ENCODE data around the gene RASGEF1C.

Gene RASGEF1C

DNA sequence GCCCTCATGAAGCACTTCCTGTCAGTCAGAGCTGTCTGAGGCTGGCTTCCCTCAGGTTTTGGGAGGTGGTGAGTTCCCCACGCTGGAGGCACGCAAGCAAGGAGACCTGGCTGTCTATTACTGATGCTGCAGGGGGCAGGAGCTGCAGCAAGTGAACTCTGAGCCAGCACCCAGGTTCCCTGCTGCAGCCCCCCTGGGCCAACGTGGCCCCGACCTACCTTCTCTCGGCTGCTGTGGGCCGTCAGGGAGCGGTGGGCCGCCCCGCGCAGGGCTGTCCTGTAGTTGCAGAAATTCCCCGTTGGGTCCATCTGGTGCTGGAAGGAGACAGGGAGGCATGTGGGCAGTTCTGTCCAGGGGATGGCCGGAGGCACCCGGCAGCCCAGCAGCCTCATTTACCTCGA is 90.6 kb downstream of the RASGEF1C start:
- no peak for DNase-seq

DNA sequence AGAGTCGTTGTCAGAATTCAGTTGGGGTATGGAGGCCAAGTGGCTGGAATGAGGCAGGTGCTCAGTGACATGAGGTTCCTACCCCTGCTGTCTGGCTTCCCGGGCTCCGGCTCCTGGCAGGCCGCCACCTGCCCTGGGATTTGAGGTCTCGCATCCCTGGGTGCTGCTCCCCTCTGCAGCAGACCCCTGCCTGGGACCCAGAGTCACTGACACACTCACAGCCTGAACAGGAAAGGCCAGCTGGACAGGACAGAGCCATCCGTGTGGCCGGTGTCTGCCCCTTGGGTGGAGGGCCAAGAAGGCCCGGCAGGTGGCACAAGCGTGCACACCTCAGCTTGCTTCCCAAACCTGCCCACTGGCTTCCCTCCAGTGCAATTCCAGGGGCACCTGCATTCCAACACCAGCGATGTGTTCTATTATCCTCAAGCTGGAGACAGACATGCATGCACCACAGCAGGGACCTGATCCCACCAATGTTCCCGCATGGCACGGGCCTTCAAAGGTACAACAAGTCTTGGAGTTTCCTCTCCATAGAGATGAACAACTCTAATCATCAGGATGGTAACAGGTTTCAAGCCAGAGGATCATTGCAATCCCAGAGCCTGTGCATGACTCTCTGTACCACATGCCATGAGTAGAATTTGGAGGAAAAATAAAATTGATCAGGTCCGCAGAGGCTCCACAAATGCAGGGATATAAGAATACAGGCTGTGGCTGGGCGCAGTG is 91.8 kb downstream of the RASGEF1C start:
- peak in 1 of 2 experiments; percentile 20 for DNase-seq

DNA sequence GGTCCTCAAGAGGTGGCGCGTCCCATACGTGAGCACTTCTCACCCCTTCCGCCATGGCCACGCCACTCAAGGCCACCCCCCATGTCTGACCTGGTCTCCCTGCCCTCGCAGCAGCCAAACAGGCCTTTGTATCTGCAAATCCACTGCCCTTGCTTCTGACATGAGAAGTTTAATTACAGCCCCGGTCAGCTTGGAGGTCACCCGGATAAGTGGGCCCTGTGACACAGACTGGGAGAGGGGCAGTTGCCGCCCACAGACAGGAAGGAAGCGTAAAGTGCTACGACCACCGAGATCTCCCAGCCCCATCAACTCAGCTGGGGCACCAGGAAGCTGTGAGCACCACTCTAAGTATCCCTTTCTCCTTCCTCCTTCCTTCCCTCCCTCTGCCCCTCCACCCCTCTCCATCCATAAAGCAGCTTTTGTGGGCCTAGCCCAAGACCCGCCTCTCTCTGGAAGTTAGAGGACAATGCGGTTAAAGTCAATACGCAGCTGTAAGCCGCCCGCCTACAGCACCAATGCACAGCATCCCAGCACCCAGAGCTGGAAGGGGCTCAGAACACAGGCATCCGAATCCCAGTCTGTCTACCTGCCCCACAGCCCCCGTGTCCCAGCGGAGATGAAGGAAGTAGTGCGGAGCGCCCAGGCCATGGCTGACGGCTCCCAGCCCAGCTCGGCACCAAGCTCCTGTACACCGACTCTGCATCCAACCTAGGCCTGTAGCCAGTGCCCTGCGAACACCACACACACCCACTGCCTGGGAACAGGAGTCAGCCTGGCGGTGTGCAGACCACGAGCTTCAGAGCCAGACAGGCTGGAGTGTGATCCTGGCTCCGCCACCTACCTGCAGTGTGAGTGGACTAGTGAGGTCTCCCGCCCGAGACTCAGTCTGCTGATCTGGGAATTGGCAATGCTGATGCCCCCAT is 92.7 kb downstream of the RASGEF1C start:
- DNase-seq, result no peak

DNA sequence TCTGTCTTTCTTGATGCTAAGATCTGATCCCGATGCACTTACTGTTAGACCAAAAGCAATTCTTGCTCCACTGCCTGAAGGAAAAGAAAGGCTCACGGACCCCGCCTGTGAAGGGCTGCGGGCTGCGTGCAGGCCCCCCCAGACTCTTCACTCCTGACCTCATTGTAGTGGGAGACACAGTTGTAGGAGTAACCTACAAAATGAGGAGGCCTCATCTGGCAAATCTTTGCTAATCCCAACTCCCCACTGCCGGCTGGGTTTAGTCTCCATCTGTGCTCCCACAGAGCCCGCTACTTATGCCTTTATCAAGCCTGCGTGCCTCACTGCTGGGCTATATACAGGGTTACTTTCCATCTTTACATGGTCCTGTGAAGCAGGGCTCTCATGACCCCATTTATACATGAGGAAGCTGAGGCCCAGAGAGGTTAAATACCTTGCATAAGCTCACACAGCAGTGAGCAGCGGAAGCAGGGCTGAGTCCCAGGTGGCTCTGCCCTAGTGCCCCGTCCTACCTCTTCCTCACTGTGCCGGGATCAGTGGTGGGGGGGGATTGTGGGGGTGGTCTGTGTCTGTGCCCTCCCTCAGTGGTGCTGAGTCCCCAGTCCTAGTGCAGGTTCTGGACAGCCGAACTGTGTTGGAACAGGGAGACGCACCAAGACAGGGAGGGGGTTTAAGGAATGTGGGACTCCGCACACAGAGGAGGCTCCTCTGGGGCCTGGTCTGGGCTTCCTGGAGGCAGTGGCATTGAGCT is 93.5 kb downstream of the RASGEF1C start:
- DNase-seq, result no peak

DNA sequence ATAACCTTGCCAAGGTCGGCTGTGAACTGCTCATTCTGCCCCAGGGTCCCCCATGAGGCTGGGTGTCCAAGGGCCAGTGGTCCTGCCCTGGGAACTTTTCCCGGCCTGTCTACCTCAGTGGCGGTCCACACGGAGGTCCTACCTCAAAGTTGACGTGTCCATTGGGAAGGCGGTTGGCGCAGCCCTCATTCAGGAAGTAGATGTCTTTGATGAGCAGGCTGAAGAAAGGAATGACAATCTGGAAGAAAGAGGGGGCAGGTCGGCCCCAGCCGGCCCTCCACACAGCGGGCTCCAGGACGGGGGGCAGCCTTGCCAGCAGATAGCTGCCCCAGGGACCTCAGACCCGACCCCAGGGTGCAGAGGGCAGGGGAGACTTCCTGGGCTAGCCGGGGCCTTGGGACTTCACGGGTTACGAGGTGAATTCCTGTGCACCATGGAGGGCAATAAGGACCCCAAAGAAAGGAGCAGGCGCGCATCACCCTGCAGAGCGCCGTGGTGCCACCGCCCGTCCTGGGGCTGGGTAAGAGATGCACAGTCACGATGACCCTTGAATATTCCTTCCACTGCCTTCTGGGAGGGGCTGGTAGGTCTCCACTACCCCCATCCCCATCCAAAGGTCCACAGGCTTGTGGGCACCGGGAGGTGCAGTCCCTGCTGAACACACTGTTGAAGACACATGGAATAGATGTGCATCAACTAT is 94.6 kb downstream of the RASGEF1C start:
- DNase-seq, result no peak

DNA sequence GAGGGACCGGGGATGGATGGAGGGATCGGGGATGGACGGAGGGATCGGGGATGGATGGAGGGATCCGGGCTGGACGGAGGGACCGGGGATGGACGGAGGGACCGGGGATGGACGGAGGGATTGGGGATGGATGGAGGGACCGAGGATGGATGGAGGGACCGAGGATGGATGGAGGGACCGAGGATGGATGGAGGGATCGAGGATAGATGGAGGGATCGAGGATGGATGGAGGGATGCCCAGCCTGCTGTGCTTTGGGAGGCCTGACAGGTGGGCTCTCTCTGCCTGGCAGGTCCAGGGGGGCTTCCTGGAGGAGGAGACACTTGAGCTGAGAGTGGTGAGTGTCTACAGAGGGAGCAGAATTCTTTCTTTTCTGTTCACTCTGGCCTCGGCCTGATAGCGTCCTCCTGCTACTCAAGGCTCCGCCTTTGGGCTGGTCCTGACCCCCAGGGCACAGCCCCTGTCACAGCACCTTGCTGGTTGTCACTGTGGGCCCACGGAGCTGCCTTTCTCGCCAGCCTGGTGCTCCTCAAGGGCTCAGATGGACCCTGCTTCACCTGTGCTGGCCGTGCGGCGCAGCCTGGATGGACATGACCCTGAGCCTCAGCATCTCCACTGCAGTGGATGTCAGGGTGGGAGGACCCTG is 95.2 kb downstream of the RASGEF1C start:
- DNase-seq, result no peak

DNA sequence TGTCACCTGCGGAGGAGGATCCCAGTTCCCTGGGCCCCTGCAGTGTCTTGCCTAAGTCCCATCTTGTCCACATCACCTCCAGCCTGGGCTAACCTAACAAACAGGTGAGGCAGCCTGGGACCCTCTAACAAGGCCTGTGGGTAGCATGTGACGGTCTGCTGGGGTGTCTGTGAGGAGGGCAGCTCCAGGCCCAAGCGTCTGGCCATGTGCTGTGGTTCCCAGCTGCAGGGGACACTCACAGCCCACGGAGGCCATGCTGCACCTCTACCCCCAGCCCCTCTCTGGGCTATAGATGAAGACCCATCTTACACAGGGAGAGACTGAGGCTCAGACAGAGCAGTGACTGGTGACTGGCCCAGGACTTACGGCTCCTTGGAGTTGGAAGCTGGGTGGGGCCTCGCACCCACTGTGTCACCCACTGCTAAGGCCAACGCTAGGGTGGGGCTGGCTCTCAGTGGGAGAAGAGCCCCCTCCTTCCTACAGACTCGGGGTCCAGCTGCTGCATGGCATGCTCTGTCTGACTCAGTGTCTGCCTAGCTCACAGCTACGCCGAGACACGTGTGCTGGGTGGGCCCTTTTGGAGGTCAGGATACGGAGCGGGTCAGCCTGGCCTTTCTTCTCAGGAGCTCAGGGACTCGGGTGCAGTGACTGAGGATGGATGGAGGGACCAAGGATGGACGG is 96.7 kb downstream of the RASGEF1C start:
- no peak for DNase-seq

DNA sequence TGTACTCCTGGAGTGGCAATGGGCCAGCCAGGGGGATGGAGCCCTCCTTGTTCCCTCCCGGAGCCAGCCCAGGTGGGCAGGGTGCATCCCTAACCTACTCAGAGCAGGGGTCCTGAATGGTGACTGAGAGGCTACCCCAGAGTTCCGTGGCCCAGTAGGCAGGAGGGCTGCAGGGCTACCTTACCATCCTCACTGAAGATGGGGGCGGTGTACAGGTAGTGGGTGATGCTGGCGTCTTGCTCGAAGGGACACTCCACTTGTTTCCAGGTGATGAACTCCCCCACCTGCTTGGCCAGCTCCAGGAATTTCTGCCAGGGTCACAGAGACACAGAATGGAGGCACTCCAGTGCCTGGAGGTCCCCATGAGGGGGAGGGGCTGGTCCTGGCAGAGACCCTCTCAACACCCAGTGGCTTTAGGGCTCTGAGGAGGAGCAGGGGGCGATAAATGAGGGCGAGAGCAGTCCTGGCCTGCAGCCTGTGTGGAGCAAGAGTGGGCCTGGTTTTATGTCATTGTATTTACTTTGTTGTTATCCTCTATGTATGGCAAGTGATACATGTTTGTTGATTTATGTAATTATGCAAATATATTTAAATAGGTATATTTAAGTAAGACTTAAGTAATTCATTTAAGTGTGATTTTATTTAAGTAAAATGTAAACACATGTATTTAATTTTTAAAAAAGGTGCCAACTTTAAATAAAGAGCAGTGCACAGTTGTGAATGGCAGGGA is 97.6 kb downstream of the RASGEF1C start:
- DNase-seq, result no peak

DNA sequence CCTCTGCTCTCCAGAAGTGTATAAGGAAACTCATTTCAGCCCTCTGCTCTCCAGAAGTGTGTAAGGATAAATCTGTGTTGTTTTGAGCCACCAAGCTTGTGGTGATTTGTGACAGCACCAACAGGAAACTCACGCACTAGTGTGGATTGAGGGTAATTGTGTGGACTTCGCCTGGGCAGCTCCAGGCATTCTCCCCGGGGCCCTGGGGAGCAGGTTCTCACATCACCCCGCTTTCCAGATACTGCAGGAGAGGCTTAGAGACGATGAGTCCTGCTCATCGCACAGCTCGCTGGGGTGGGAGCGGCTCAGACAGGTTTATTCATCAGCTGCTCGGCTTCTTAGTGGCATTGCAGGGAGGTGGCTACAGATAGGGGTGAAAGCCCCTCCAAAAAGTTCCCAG is 99.1 kb downstream of the RASGEF1C start:
- no peak for DNase-seq

DNA sequence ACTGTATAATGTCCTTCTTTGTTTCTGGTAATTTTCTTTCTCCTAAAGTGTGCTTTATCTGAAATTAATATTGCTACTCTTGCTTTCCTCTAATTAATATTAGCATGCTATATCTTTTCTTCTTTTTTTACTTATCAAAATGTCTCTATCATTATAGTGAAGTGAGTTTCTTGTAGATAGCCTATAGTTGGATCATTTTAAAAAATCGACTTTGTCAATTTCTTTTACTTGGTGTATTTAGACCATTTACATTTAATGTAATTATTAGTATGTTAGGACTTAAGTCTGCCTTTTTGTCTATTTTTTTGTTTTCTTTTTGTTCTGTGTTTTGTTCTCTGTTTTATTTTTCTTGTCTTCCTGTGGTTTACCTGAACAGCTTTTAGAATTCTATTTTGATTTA is 102.0 kb downstream of the RASGEF1C start:
- no peak for DNase-seq

DNA sequence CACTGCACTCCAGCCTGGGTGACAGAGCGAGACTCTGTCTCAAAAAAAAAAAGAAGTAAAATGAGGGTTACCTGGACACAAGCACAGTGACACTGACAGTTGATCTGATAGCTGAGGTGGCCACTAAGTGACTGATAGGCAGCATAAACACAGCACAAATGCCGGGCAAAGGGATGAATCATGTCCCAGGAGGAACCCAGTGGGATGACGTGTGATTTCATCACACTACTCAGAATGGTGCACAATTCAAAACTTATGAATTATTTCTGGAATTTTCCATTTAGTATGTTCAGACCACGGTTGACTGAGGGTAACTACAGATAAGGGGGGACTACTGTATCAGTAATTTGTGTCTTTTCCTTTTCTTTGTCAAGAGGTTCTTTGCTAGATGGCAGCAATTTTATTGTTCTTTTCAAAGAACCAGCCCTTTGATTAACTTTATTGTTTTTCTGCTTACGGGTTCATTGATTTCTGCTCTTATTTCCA is 103.1 kb downstream of the RASGEF1C start:
- DNase-seq, result no peak

DNA sequence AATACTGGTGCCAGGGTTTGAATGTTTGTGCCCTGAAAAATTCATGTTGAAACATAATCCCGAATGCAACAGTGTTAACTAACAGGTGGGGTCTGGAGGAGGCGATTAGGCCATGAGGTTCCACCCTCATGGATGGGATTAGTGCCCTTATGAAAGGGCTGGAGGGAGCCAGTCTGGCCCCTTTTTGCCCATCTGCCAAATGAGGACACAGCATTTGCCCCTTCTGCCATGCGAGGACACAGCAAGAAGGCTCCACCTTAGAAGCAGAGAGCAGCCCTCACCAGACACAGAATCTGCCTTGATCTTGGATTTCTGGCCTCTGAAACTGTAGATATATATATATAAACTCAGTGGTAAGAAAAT is 104.9 kb downstream of the RASGEF1C start:
- no peak for DNase-seq

DNA sequence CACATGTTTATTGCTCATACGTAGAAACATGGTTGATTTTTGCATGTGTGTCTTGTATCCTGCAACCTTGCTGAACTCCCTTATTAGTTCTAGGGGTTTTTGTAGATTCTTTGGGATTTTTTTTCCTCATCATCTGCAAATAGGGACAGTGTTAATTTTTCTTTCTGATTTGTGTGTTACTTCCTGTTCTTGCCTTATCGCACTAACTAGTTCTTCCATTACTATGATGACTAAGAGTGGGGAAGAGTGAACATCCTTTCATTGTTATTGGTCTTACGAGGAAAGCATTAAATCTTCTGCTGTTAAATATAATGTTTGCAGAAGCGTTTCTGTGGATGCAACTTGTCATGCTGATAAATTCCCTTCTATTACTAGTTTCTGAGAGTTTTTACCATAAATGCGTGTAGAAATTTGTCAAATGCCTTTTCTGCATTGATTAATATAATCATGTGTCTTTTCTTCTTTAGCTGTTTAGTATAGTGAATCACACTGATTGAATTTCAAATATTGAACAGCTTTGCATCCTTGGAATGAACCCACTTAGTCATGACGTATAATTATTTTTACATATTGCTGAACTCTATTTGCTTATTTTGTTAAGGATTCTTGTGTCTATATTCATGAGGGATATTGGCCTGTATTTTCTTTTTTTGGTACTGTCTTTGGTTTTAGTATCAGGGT is 105.4 kb downstream of the RASGEF1C start:
- DNase-seq, result no peak

DNA sequence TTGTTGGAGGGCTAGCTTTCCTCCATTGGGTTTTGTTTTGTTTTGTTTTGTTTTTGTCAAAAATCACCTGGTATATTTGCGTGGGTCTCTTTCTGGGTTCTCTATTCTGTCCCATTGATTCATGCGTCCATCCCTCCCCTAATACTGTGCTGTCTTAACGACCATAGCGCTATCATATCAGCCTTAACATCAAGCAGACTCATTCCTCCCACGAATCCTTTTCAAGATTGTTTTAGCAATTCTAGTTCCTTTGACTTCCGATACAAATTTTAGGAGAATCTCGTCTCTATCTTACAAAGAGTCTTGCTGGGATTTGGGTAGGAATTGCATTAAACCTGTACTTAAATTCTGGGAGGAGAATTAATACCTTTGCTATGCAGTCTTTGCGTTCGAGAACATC is 106.4 kb downstream of the RASGEF1C start:
- no peak for DNase-seq

DNA sequence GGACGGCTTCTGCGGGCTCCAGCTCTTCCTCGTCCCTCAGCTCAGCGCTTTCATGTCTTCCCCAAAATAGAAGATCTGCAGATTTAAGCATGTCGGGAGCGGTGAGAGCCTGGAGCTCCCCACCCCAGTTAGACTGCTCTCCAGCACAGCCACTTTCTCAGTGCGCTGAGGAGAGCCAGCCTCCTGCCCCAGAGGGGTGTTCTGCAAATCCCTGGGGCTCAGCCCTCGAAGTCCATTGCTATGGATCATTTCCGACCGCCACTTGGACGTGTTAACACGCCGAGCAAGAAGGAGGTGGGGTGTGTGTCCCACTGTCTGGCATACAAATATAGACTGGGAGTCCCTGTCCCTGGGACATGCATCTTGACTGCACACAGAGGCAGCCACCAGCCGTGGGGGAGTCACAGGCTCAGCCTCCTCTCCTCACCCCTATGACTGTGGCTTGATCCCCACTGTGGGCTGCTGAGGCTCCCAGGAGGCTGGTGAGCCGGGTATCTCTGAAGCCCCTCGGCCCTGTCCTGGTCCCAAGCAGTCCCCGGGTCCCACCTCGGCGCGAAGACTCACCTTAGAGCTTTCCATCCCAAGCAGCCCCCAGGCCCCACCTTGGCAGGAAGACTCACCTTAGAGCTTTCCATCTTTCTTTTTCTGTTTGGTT is 107.4 kb downstream of the RASGEF1C start:
- no peak for DNase-seq

DNA sequence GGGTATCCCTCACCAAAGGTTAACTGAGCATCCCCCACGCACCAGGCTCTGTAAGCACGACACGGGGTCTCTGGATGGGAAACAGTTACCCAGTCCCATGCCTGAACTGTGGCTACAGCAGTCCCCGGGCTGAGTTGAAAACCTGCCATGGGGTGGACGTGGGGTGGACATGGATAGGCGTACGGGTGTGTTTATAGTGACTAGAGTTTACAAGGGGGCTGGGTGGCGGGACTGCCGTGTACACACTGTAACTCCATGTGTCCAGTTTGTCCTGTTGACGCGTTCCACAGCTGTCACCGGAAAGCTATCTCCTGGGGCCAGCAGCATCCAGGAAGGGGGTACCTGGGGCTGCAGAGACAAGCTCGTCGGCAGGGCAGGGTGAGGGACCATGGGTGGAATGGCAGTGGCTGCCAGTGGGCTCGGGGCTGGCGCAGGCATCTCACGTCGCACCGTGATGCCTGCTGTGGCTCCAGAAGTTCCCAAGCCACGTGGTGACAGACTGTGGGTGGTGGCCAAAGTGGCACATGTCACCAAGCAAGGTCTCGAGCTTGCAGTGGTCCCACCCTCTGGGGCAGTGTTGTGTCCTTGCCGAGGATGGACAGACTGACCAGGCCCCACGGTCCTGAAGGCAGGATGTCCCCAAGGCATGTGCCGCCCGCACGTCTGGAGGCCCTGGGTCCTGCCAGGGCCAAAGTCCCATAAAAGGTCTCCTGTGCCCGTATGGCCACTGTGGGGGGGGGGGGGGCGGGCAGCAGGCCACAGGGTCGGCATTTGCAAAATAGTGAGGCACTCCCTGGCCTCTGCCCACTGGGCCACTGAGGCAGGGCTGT is 108.2 kb downstream of the RASGEF1C start:
- no peak for DNase-seq

DNA sequence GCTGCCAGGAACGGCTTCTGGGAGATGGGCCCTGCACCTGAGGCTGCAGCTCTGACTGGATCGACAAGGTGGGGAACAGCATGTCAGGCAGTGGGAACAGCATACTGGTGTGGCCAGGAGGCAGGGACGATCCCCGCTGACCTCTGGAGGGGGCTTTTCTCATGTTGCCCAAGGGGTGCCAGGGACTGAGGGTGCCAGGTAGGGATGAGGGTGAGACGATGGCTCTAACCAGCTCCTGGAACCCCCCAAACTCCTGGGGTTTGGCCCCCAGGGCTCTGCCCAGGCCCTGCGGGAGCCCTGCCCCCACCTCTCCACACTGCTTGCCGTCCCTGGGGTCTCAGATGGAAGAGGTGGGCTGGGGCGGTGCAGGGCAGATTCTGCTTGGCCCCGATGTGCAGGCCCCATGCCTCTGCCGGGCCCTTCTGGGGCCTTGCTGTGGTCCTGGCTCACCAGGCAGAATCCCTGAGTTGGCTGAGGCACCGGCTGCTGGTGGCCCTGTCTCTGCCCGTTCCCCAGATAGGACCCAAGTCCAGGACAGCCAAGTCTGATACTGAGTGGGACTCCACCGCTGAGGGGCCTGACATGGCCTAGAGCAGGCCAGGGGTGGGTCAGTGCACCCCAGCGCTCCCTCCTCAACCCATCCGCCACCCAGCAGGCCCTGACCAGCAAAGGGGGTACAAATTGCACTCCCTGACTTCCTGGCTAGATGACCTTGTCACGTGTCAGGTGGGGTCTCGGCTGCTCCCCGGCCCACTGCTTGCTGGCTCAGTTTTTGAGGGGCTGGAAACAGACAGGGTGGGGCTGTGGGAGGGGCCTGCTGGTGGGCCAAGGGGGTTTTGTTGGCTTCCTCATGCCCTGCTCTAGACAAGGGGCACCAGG is 109.0 kb downstream of the RASGEF1C start:
- DNase-seq, result no peak
